Activated CD4-positive, alpha-beta T cell treated with anti-CD3 and anti-CD28 coated beads, Interleukin-2, amount 10 ng/mL, durations not matched to agents 24 days and 14 days (primary cell): ENCODE data around the gene GRID1. TPM values are rescaled to one million over a fixed set of nuclear protein-coding genes. Genes with fewer than 3 reads are reported as not detected.
"Not testable (repeated sequence)": the region's sequence is repeated elsewhere in the genome, so short reads cannot be mapped to it uniquely, and the experiment has no call there.

Experiments
- DNase-seq: peaks from one replicate; pipeline ENCODE4 v3.0.0; 2022
- H3K27ac Mint-ChIP-seq: one replicate; pipeline ENCODE4 v1.8.0; 2022; ENCODE audit warnings: mild to moderate bottlenecking, mixed read lengths
- H3K27me3 Mint-ChIP-seq: one replicate; pipeline ENCODE4 v1.8.0; 2022; ENCODE audit warnings: mixed read lengths
- H3K36me3 Mint-ChIP-seq: one replicate; pipeline ENCODE4 v1.8.0; 2022; ENCODE audit warnings: low read depth, mild to moderate bottlenecking, mixed read lengths
- H3K4me1 Mint-ChIP-seq: one replicate; pipeline ENCODE4 v1.8.0; 2021; ENCODE audit warnings: mixed read lengths
- H3K4me3 Mint-ChIP-seq: one replicate; pipeline ENCODE4 v1.8.0; 2022; ENCODE audit warnings: mild to moderate bottlenecking, moderate library complexity, mixed read lengths
- H3K9me3 Mint-ChIP-seq: one replicate; pipeline ENCODE4 v1.8.0; 2021; ENCODE audit warnings: mixed read lengths
- intact Hi-C: fragments of 100-400 bp; cut with micrococcal nuclease; formaldehyde crosslinking; loops from one replicate; pipeline ENCODE4 v1.15.1; 2023
- total RNA-seq: library from RNA; stranded (reverse); gene quantifications from 2 replicates; pipeline ENCODE4 v1.2.3, GENCODE V29; 2022

The GRID1 gene
- total RNA-seq, 1 donor from 2014 or later: not detected

DNA sequence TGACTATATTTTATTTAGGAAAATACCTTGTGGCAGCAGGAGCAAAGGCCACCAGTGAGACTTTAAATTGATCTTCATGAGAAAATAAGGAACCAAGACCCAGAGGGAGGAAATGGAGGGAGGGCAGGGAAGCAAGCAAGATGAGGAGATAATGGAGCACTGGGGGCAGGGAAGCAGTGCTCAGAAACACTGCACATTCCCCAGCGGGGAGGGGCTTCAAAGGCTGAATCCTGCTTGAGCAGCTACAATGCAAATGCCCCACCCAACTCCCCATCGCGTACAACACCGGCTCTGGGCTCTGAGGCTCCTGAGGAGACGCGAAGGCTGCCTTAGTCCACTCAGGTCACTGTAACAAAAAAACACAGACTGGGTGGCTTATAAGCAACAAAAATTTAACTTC, 503.8 kb downstream of the GRID1 start:
- Mint-ChIP-seq H3K4me1 (no peaks in the 10 kb centered on the region), H3K36me3 (no peaks in the 10 kb centered on the region), H3K4me3 (no peak overlapping the region), H3K27me3 (no peaks in the 10 kb centered on the region), H3K27ac (no peak overlapping the region), H3K9me3 (no peaks in the 10 kb centered on the region)
- DNase-seq: no peak
- intact Hi-C loops: no loop called here

GRCh38 chr10:85861513-85862197, 504.9 kb downstream of the GRID1 start:
- no peaks in the 10 kb centered on the region for H3K9me3 Mint-ChIP-seq
- intact Hi-C loops: no loop called here
- H3K27me3 Mint-ChIP-seq: no peaks in the 10 kb centered on the region

GRCh38 chr10:85859859-85860258, 506.7 kb downstream of the GRID1 start:
- no peaks in the 10 kb centered on the region for H3K27me3 Mint-ChIP-seq
- no peak for DNase-seq
- H3K36me3 Mint-ChIP-seq: no peaks in the 10 kb centered on the region
- intact Hi-C loops: no loop called here
- H3K27ac Mint-ChIP-seq: no peak overlapping the region
- H3K9me3 Mint-ChIP-seq: no peaks in the 10 kb centered on the region
- H3K4me3 Mint-ChIP-seq: no peak overlapping the region
- no peaks in the 10 kb centered on the region for H3K4me1 Mint-ChIP-seq

More at GRCh38 chr10:85861513-85862197, 504.9 kb downstream of the GRID1 start:
- no peak overlapping the region for H3K4me3 Mint-ChIP-seq
- H3K27ac Mint-ChIP-seq: no peak overlapping the region
- no peaks in the 10 kb centered on the region for H3K36me3 Mint-ChIP-seq
- no peak for DNase-seq
- H3K4me1 Mint-ChIP-seq: no peaks in the 10 kb centered on the region

DNA sequence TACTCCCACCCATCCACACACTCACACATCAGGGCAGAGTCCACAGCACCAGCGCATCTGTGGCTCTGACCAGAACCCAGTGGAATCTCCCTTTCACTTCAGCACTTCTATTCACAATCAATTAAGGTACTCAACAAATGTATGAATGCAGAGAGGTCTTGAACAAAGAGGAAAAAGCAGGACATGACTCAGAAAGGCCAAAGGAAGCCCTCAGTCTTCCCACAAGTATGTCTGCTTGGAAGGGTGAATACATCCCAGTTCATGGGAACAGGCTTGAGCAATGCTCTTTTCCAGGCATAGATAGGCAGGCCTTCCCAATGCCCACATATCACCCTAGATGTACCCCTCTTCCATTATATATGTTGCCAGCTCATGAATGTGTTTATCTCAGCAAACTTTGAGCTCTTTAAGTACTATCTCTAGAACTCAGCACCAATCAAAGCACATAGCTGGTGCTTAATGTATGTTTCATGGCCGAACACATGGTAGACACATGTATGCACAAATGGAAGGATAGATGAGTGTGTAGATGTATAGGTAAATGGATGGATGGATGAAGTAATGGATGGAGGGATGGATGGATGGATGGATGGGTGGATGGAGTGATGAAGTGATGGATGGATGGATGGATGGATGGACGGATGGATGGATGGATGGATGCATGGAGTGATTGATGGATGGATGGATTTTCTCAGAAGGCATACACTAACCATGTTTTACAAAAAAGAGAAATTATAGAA, 507.6 kb downstream of the GRID1 start:
- Mint-ChIP-seq H3K27me3 (no peaks in the 10 kb centered on the region), H3K27ac (no peak overlapping the region), H3K9me3 (no peaks in the 10 kb centered on the region)

DNA sequence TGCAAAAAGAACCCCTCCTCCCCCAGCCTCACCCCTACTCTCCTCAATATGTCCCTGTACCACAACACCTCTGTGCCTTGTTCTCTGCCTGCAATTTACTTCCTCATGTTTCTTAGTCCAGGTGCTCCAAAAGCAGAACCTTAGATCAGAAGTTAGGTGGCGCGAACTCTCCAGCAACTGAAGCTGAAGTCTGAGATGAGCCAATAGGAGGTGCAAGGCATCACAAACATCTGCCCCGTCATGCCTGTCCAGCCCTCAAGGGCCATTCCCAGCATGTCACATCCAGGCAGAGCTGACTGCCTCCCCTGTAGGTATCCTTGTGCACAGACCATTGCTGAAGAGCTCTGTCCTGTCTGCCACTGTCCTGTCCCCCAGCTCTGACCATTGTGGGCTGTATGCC, 508.8 kb downstream of the GRID1 start:
- Mint-ChIP-seq H3K27ac (no peak overlapping the region), H3K27me3 (no peaks in the 10 kb centered on the region), H3K4me3 (no peak overlapping the region), H3K36me3 (no peaks in the 10 kb centered on the region), H3K4me1 (no peaks in the 10 kb centered on the region), H3K9me3 (no peaks in the 10 kb centered on the region)
- no peak for DNase-seq
- intact Hi-C loops: no loop called here

More for the DNA sequence above, 507.6 kb downstream of the GRID1 start:
- no peak for DNase-seq
- H3K36me3 Mint-ChIP-seq: no peaks in the 10 kb centered on the region
- intact Hi-C loops: no loop called here
- H3K4me1 Mint-ChIP-seq: no peaks in the 10 kb centered on the region
- H3K4me3 Mint-ChIP-seq: no peak overlapping the region

DNA sequence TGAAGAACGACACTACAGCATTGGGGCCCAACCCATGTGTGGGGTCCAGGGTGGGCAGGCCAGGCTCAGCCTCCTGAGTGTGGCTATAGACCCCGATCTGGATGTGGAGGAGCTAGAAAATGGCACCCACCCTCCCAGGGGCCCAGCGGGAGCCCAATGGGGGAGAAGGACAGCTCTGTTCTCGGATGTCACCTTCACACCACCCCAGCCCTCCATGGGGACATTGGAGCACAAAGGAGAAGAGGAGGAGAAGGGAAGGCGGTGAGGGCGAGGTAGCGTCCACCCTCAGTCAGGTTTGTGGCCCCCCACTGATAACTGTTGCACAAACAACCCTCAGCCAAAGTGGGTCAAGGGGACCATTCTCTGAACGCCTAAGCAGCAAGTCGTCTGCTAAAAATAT, 509.3 kb downstream of the GRID1 start:
- Mint-ChIP-seq H3K27me3 (no peaks in the 10 kb centered on the region), H3K9me3 (no peaks in the 10 kb centered on the region), H3K4me3 (no peak overlapping the region), H3K36me3 (no peaks in the 10 kb centered on the region), H3K4me1 (no peaks in the 10 kb centered on the region), H3K27ac (no peak overlapping the region)
- intact Hi-C loops: no loop called here
- DNase-seq: no peak

GRCh38 chr10:85851934-85852333, 514.7 kb downstream of the GRID1 start:
- no peaks in the 10 kb centered on the region for H3K36me3 Mint-ChIP-seq
- peaks cover 3% of the 10 kb centered on the region for H3K9me3 Mint-ChIP-seq
- no peak overlapping the region for H3K4me3 Mint-ChIP-seq
- intact Hi-C loops: no loop called here
- DNase-seq: no peak
- no peak overlapping the region for H3K27ac Mint-ChIP-seq
- H3K4me1 Mint-ChIP-seq: no peaks in the 10 kb centered on the region
- H3K27me3 Mint-ChIP-seq: no peaks in the 10 kb centered on the region

- H3K4me3 Mint-ChIP-seq: no peak overlapping the region
- H3K27ac Mint-ChIP-seq: no peak overlapping the region
- no peak for DNase-seq
- H3K4me1 Mint-ChIP-seq: no peaks in the 10 kb centered on the region
- H3K9me3 Mint-ChIP-seq: peaks cover 3% of the 10 kb centered on the region
- intact Hi-C loops: no loop called here
- no peaks in the 10 kb centered on the region for H3K36me3 Mint-ChIP-seq
- no peaks in the 10 kb centered on the region for H3K27me3 Mint-ChIP-seq
These were observed 515.3 kb downstream of the GRID1 start for GRCh38 chr10:85851325-85851724.

GRCh38 chr10:85850736-85851135, 515.9 kb downstream of the GRID1 start:
- intact Hi-C loops: no loop called here
- peaks cover 3% of the 10 kb centered on the region for H3K9me3 Mint-ChIP-seq
- H3K36me3 Mint-ChIP-seq: no peaks in the 10 kb centered on the region
- no peaks in the 10 kb centered on the region for H3K4me1 Mint-ChIP-seq
- H3K27me3 Mint-ChIP-seq: no peaks in the 10 kb centered on the region
- DNase-seq: no peak
- no peak overlapping the region for H3K27ac Mint-ChIP-seq
- no peak overlapping the region for H3K4me3 Mint-ChIP-seq

GRCh38 chr10:85849315-85849714, 517.3 kb downstream of the GRID1 start:
- intact Hi-C loops: no loop called here
- no peak overlapping the region for H3K4me3 Mint-ChIP-seq
- H3K36me3 Mint-ChIP-seq: no peaks in the 10 kb centered on the region
- H3K9me3 Mint-ChIP-seq: peaks cover 3% of the 10 kb centered on the region
- DNase-seq: no peak
- no peaks in the 10 kb centered on the region for H3K4me1 Mint-ChIP-seq
- no peaks in the 10 kb centered on the region for H3K27me3 Mint-ChIP-seq
- H3K27ac Mint-ChIP-seq: no peak overlapping the region

GRCh38 chr10:85848756-85849155, 517.8 kb downstream of the GRID1 start:
- Mint-ChIP-seq H3K9me3 (peaks cover 3% of the 10 kb centered on the region), H3K4me1 (no peaks in the 10 kb centered on the region), H3K27me3 (no peaks in the 10 kb centered on the region), H3K36me3 (no peaks in the 10 kb centered on the region), H3K4me3 (no peak overlapping the region), H3K27ac (no peak overlapping the region)
- intact Hi-C loops: no loop called here
- no peak for DNase-seq

GRCh38 chr10:85847085-85847484, 519.5 kb downstream of the GRID1 start:
- H3K36me3 Mint-ChIP-seq: no peaks in the 10 kb centered on the region
- H3K4me3 Mint-ChIP-seq: no peak overlapping the region
- intact Hi-C loops: no loop called here
- H3K27ac Mint-ChIP-seq: no peak overlapping the region
- DNase-seq: no peak
- H3K9me3 Mint-ChIP-seq: peaks cover 3% of the 10 kb centered on the region
- no peaks in the 10 kb centered on the region for H3K4me1 Mint-ChIP-seq
- H3K27me3 Mint-ChIP-seq: no peaks in the 10 kb centered on the region

DNA sequence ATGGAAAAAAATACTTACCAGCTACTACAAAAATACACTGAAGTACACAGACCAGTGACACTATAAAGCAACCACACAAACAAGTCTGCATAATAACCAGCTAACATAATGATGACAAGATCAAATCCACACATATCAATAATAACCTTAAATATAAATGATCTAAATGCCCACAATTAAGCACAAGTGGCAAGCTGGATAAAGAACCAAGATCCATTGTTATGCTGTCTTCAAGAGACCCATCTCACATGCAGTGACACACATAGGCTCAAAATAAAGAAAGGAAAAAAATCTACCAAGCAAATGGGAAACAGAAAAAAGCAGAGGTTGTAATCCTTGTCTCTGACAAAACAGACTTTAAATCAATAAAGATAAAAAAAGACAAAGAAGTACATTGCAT, 527.9 kb downstream of the GRID1 start:
- intact Hi-C loops, DNase-seq, H3K4me3 Mint-ChIP-seq, H3K4me1 Mint-ChIP-seq, H3K36me3 Mint-ChIP-seq, H3K27me3 Mint-ChIP-seq, H3K27ac Mint-ChIP-seq, H3K9me3 Mint-ChIP-seq: not testable (repeated sequence)

DNA sequence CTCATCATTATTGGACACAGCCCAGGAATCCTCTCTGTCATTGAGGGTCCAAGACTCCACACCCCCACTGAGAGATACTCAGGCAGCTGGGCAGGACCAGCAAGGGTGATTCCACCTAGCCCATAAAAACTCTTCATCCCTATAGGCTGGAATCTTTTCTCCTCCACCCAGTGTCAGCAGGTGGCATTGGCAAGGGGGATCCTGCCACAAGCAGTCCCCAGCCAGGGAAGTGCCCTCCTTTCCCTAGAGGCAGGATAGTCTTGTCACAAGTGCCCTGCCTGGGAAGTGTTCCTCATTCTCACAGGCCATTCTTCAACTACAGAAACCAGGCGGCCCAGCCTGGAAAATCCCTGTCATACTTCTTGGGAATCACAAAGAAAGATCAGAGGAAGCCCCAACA, 533.6 kb downstream of the GRID1 start:
- Mint-ChIP-seq H3K4me3 (no peak overlapping the region), H3K27me3 (no peaks in the 10 kb centered on the region), H3K27ac (no peak overlapping the region), H3K36me3 (no peaks in the 10 kb centered on the region), H3K9me3 (no peaks in the 10 kb centered on the region), H3K4me1 (no peaks in the 10 kb centered on the region)
- no peak for DNase-seq
- intact Hi-C loops: no loop called here

- H3K27ac Mint-ChIP-seq: no peak overlapping the region
- no peak overlapping the region for H3K4me3 Mint-ChIP-seq
- no peaks in the 10 kb centered on the region for H3K27me3 Mint-ChIP-seq
- DNase-seq: no peak
- no peaks in the 10 kb centered on the region for H3K36me3 Mint-ChIP-seq
- intact Hi-C loops: no loop called here
- H3K9me3 Mint-ChIP-seq: no peaks in the 10 kb centered on the region
- H3K4me1 Mint-ChIP-seq: no peaks in the 10 kb centered on the region
These were observed 535.2 kb downstream of the GRID1 start for GRCh38 chr10:85831422-85831821.
